Stimulated activated CD8-positive, alpha-beta memory T cell treated with anti-CD3 and anti-CD28 coated beads, Interleukin-7, amount 100 ng/mL, for 4 hours (primary cell): Measurements from ENCODE around the gene SP6.

Source experiments
- DNase-seq, 2 donors: peaks; one replicate each; pipeline ENCODE4 v3.0.0-alpha.2; 2020; ENCODE audit warnings: low read depth in 2 of 2

SP6 gene

DNA sequence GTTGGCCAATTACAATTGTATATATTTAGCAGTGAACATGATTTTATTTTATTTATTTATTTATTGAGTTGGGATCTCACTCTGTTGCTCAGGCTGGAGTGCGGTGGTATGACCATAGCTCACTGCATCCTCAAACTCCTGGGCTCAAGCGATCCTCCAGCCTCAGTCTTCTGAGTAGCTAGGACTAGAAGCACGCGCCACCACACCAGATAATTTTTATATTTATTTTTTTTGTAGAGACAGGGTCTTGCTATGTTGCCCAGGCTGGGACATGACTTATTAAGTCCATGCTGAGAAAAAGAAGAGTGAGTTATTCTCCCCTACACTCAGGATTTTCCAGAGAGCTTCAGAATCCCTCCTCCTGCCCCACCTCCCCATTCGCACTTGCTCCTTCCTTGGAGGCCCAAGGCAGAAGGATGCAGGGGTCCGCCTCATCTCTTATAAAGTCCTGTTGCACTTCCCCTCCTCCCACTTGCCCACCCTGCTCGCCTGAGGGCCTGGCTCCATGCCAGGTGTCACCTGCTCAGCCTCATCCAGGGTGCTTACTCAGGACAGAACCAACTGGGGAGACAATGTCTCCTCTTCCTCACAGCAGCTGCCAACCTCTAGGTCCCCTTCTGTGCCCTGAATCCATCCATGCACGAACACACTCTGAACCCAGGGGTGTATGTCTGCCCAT, 29.0 kb upstream of the SP6 start:
- no peak for DNase-seq

DNA sequence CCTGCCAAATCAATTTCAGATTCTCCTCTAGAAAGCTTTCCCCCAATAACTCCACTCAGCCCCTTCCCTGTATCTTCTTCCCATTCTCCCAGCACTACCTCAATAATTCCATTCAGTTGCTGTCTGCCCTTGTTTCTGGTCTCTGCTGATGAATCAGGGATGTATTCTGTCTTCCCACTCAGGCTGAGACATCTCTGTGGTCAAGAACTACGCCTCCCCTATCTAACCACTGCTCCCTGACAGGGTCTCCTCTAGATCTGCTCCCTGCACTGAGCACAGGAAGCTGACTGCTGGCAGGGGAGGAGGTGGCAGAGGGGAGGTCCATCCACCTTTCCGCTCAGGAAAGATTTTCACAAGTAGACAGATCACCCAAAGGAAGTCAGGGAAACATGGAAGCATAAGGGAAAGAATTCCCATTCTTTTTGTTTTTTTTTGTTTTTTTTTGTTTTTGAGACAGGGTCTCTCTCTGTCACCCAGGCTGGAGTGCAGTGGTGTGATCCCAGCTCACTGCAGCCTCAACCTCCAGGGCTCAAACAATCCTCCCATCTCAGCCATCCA, 28.1 kb upstream of the SP6 start:
- DNase-seq, result no peak

DNA sequence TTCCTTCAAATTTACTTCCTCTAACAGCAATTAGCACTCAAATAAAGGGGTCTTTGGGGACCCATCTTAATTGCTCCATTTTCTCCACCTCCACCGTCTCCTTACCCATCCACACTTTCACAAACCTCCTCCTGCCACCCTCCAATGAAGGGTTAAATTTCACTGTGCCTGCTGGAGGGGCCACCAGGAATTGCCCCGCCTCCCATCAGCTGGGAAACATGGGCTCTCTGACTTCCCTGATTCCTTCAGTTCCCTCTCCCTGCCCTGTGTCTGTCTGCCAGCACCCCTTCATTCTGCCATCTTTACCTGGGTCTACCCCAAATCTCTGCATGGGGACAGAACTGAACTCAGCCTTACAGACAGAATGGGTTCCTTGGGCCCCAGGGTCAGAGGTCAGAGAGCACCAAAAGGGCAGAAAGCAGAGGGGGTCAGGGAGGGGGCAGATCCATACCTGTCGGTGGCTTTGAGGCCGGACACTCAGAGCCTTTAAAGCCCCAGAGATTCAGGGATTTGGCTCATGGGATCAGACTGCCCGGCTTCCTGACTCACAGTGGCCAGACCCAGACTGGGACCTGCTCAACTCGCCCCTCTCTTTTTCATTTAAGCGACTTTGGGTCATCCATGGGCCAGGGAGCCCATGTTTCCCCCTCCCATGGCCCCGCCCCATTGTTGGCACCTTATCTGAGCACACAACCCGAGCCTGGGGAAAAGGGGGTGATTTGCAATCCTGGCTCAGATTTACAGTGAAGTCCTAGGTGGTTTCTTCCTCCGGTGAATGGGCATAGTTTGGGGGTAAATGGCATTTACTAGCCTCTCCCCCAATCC, 27.5 kb upstream of the SP6 start:
- DNase-seq, result no peak

DNA sequence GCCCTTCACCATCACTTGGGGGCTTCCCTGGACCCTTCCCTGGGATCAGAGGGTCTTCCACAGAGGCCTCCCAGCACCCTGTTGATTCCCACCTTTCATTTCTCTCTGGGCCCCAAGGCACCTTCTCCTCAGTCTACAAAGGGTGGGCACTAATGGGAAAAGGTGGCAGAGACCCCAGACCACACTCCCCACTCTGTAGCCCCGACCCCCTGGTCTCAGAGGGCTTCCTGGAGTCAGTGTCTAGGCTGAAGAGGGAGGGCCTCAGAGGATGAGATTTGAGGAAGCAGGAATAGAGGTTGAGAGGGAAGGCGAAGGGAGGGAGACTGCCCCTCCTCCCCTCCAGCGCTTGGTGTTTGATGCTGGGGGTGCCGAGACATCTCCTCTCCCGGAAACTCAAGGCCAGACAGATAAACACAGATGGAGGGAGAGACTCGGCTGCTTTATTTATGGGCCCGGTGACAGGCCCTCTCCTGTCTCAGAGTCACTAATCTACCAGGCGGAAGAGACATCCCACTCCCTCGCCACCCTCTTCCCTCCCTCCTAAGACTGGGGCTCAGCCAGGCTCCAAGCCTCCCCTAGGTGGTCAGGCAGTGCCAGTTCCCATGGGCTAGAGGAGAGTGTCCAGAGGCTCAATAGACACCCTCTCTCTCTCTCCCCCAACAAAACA, 26.5 kb upstream of the SP6 start:
- DNase-seq, result no peak

DNA sequence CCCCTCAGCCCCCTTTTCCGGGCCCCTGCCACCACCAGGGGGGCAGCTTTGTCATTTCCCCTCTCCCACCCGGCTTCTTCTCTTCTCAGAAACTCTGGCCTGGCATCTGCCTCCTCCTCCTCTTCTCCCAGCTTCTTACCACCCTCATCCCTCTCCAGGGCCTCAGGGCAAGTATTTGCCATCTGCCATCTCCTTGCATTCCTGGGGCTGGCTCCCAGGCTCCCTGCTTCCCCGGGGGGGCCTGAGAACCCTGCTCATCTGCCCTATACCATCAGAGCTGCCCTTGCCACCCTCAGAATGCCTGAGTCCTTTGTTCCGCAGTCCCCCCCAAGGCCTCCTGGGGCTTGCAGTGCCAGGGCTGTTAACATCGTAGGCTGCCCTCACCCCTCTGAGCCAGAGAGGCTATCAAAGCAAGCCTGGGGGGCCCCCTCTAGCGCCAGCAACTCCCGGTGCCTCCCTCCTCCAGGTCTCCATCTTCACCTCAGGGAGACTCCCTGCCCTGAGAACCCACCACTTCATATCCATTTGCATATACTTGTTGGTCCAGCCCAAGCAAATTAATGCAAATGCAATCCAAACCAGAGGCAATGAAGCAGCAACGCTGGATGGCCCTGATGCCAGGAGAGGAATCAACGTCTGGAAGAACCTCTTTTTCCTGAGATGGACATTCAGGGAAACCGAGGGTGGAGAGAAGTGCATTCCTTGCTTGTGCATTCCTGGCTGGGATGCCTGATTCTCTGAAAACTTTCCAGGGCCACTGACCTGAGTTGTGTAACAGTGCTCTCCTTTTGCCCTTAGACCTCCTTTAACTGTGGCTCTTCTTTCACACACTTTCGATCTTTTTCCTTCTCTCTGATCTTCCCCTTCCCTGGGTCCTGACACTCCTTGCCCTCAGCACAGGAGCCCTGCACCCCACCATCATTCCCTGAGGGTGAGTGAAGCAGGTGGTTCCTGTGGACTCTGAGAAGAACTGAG, 24.3 kb upstream of the SP6 start:
- no peak for DNase-seq

DNA sequence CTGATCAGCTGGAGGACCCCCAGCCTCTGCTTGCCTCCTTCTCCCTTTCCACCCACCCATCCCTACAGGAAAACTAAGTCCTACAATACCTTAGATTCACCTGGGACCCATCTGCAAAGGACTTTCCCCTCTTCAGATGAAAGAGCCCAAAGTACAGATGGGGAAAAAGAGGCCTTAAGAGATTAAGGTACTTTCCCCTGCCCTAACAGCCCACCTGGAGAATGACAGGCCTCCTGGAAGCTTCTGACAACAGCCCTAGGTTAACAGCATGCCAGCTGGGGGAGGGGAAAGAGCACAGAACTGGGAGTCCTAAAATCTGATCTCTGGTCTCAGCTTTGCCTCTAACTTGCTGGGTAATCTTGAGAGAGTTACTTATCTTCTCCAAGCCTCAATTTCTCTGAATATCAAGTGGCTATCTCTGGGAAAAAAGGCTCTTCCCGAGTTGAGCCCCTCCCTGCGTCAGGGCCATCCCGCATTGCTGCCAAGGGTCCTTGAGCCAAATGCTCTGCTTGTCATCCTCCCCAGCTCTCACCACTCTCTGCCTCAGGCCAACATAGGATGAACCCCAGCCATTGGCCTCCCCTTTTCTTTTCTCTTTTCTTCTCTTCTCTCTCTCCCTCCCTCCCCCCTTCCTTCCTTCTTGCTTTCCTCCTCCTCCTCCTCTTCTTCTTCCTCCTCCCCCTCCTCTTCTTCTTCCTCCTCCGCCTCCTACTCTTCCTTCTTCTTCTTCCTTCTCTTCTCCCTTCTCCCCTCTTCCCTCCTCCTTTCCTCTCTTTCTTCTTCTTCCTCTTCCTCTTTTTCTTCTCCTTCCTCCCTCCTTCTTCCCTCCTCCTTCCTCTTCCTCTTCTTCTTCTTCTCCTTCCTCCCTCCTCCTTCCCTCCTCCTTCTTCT, 22.5 kb upstream of the SP6 start:
- no peak for DNase-seq

DNA sequence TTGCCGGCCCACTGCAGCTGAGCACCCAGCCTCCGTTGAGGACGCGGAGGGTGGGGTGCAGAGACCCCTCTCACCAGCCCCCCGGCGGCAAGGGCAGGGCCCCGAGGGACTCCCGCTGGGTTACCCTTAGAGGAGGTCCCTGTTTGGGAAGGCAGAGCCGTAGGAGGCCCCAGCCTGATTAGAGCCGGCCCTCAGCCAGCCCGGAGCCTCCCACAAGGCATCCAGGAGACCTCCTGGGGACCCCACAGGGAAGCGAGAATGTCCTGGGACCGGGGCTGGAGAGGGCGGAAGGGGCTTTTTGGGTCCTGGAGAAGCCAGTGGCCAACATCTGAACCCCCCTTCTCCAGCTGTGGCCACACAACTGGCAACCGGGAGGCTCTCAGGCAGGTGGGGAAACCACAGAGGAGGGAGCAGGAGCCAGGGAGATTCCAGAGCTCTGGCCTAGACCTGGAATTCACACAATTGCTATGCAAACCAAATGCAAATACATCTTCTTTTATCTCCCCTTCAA, 21.7 kb upstream of the SP6 start:
- DNase-seq, result no peak

DNA sequence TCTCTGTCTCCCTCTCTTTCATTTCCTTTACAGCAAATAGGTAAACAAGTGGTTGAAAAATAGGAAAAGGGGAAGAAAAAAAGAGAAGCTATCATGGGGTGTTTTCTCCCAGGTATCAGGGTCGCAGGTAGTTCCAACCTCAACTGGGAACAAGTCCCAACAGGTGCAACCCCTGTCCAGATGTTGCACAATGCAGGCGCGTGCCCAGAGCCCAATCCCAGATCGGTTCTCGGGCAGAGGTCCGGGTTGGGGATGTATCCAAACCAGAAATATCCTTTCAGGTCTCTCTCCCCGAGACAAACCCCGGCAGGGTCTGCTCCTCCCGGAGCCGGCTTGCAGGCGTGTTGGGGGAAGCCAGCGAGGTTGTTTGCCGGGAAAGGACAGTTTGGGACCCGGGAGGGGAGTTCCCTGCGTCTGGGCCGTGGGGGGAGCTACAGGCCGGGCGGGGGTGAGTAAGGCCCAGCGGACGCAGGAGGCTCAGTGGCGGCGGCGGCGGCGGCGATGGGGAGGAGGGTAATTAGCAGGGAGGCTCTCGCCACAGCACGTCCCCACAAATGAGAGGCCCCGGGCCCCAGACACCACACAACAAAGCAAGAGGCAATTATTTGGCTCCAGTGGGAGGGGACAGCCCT, 21.2 kb upstream of the SP6 start:
- DNase-seq, result no peak

DNA sequence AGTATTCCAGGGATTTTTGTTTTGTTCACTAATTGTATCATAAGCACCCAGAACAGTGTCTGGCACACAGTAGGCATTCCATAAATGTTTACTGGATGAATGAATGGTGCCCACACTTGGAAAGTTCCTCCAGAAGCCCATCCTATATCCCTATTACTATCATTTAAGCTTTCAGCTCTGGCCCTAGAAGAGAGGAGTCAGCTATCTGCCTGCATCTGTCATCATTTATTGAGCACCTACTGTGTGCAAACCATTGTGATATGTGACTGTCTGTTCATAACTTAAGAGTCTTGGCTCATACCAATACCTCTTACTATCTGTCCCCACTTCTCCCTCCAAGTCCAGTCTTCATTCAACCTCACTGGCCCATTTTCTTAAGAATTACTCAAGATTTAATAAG, 20.1 kb upstream of the SP6 start:
- no peak for DNase-seq

DNA sequence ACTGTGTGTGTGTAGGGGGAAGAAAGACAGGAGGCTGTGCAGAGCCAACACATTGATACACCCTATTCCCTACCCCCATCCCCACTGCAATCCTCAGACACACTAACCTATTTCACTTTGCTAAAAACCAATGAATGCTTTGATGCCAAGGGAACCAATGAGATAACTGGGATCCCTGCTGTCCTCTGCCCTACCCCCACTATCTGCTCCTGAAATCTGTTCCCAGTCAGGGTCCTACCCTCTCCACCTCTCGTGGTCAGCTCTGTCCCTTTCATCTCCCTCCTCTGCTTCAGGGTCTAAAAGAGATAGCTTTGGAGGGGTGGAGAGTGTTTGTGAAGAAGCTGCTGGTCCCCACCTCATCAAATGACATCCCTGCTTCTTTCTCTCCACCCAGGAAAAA, 19.1 kb upstream of the SP6 start:
- no peak for DNase-seq

DNA sequence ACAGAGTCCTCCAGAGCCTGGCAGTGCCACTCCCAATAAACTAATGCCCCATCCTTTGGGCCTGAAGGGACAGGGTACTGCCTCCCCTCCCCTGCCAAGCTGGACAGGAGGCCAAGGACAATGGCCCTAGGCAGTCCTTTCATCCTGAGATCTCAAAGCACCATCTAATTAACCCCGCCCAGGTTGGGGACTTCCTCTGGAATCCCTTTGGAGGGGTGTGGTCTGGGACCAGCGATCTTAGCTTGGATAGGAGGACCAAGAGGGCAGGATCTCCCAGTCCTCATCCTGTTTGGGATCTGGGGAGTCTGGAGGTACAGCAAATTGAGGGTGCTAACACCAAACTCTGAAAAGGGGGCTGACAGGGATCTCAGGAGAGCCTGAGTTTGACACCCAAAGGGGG, 18.2 kb upstream of the SP6 start:
- DNase-seq, result no peak

DNA sequence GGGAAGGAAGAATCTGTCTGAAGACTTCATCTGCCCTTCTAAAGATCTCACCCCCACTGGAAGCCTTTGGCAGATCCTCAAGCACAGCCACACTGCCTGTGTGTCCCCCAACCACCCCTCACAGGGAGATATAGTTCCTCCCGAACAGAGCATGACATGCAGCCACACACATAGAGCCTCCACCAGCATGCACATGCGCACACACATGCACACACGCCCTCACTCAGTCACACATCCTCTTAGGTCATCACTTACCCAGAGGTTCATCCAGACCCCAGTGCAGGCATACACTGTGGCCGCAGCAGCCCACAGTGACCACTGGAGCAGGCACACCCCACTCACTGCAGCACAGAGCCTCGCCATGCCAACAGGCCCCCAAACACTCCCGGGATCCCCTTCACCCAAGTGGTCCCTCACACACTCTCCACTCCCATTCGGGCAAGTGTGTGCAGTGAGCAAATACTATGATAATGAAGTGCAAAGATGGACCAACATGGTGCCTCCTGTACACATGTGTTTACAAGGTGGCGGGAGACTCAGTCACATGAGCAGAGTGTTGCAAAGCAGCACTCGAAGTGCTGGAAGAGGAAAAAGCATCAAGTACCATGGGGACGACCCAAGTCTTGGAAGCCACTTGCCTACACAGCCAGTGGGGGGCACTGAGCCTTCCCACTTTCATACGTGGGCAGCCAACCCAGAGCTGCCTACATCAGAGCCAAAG, 17.0 kb upstream of the SP6 start:
- DNase-seq, result no peak

DNA sequence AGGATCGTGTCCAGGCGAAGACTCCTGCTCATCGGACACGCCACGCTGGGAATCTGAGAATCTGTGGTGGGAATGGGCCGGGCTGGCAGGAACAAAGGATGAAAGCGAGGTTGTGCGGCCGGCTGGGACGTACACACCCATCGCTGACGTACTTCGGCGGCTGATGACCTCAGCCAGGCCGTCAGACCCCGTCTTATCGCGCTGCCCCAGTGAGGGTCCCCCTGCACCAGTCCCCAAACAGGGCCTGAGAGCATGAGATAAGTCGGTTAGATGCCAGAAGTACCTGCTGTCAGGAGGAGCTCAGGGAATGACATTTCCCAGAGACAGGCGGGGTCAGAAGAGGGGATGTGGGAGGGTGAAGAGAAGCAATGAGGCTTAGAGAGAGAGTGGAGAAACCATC, 16.0 kb upstream of the SP6 start:
- no peak for DNase-seq

DNA sequence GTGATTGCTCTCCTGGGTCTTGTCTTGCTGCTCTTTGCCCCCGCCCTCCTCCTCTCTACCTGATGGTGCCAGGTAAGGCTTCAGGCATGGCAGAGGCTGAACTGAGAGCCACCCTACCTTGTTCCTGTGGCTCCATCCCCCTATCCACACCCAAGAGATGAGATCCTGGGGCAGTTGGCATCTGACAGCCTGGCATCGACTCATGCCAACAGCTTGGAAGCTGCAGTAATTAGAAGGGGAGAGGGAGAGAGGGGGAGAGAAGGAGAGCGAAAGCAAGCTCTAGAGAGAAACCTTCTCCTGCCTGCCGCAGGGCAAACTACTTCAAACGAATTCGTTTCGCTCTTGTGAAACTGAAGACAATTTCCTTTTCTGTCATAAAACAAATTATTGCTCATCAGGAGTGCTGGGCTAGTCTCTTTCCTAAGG, 13.8 kb upstream of the SP6 start:
- DNase-seq, result no peak

DNA sequence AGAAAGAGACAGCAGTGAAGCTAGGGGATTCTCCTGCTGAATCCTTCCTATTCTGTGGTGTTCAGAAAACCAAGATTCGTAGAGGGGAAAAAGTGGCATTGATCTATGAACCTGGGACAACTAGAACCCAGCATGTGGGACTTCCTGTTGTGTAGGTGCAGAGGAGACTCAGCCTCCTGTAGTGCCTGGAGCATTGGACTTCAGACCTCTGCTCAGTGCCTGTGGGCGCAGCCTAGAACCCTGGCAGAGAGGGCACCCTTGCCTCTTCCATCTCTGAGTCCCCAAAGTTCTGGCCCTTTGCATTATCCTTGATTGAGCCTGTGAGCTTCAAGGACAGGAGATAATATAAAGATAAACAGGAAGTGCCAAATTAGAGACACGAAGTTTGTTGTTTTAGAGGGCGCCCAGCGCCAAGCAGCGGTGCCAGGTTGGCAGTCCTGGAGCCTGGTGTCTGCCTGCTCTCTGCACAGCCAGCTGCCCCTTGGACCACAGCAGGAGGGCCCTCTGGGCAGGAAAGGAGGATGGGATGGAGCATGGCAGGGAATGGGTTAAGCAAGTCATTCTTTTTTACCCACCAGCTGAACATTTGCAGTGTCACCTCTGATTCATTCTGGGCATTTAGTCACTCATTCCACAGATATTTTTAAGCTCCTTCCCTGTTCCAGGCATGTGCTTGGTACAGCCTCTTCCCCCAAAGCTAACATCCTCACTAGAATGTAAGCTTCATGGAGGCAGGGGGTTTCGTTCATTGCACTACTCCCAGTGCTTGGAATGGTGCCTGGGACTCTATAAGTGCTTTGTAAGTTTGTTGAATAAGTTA, 11.9 kb upstream of the SP6 start:
- no peak for DNase-seq

DNA sequence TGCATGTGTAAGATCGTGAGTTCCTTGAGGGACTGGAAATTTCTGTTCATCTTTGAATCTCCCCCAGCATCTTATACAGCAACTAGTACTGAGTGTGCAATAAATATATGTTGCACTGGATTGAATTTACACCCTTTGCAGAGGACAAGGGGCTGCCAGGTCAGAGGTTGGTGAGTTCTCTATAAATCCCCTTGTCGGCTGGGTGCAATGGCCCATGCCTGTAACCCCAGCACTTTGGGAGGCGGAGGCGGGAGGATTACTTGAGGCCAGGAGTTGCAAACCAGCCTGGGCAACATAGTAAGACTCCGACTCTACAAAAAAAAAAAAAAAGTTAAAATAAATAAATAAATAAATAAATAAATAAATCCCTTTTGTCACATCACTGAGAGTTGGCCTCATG, 9.4 kb upstream of the SP6 start:
- DNase-seq, result no peak

DNA sequence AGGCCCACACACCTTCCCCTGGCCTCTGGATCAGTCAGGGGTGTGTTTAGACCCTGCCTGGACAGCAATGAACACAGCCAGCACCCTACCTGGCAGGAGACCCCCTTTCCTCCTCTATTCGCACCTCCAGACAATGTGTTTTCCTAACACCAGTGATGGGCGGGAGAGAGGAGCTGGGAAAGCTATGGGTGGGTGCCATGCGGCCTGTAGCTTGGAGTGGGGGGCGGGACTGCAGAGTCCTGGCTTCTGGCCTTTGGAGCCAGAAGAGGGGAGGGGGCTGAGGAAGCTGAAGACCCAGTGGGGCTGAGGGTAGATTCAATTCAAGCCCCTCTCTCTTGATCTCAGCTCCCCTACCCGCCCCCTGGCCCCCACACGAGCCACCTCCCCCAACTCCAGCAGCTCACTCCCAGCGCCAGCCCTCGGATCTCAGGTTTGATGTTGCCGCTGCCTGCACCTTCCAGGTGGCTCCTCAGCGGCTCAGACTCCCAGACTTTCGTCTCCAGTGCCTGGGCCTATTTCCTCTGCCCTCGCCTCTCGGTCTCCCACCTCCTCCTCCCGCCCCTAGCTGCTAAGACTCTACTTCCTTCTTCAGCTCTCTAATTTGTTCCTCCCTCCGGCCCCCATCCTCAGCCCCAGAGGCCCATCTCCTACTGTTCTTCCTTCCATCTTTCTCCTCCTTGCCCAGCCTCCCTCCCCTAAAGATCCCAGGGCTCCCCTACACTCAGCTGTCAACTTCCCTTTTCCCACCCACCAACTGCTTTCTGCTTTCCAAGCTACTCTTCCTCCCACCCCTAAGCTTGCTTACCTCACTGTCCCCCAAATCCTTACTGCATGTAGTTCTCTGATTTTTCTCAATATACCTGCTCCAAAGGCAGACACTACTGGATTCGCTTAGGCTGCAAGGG, 6.8 kb upstream of the SP6 start:
- no peak for DNase-seq
